Hematopoietic multipotent progenitor cell (in vitro differentiated cells): ENCODE measurements around the gene PMEL. TPM values are rescaled to one million over a fixed set of nuclear protein-coding genes. Genes with fewer than 3 reads are reported as not detected.
"Not testable (repeated sequence)": the region's sequence is repeated elsewhere in the genome, so short reads cannot be mapped to it uniquely, and the experiment has no call there.

Experiments used
- DNase-seq, 3 donors: peaks; one replicate each; pipeline ENCODE4 v3.0.0-alpha.2; 2011 to 2015; ENCODE audit warnings: low read depth in 2 of 3, low spot score in 2 of 3
- total RNA-seq: library from RNA; depleted of rRNA; stranded (reverse); fragments of >200 nt; gene quantifications from one replicate; pipeline ENCODE4 v1.2.3, GENCODE V29; 2012

The PMEL gene
- 1.3 TPM for total RNA-seq

DNA sequence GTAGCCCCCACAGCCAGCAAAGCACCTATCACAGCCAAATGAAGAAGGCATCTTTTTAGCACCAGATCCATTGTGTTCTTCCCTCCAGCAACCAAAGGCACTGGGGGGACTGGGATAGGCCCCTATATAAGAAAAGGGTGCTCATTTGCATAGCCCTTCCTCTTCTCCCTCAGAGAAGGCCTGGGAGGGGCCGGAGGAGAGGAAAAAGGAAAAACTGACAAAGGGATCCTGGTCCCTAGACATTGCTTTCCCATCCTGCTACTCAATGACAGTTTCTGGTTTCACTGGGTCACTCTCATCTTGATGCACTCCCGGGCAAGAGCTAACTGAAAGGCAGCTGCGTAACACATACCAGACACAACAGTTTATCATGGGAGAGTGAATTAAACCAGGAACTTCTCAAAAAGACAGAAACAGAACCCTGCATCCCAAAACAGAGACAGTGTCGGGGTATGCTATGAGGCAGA, at the start of gene PMEL:
PMEL (minus strand) TSS at position 102 of the 467 bp plus-strand sequence; CDS start at position 71, 31 bp downstream.
- no peak for DNase-seq

DNA sequence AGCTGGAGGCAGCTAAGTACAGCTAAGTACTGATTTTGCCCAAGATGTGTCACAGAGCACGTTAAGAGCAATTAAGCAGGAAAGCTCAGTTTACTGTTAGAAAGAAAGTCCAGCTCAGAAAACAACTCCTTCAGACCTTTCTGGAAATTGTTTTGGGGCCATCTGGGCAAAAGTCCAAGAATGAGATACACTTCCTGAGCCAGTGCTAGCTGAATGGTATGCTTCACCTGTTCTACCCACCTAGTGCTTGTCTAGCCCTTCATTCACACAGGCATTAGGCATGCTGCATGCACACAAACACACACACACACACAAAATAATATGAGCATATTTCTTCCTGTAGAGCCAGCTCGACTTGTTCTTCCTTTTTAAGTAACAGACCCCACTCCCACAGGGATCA, 48.4 kb upstream of the PMEL start:
- no peak for DNase-seq

DNA sequence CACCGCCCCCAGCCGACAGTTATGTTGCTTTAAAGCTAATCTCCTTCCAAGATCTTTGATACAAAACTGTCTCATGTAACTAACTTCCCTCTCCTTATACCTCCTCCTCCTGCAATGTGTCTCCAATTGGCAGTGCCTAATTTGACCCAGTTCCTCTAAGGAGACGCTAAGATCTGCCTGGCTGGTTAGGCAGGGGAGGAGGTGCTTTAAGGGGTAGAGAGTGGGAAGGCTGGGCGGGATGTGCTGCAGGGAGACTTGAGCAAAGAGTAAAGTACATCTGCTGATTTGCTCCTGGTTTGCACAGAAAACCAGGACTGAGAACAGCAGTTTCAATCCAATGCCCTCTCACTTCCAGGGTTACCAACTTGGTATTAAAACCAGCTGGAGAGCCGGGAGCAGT, 47.6 kb upstream of the PMEL start:
- DNase-seq, result no peak

DNA sequence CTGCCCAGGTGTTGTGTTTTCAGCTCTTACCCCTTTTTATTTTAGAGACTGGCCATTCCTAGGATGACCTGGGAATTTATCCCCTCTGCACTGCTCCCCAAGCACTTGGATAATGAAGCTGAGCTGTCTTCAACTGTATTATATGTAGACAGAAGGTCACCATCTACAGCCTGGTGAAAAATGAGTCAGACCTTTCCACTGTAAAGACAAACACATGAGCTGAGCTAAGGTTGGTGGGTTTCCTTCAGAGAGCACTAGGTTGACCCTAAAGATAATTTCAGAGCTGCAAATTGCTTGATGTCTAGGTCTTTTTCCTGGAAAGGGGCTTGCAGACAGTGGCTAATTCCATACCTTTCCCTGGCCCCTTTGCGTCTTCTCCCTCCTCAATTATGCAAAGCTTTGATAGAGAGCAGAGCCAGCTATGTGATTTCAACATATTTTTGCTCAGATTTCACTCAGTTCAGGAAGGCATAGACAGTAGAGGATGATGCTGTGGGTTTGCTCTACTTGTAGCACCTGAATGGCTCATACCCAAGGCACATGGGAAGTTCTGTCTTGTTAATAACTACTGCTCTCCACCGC, 45.8 kb upstream of the PMEL start:
- no peak for DNase-seq

DNA sequence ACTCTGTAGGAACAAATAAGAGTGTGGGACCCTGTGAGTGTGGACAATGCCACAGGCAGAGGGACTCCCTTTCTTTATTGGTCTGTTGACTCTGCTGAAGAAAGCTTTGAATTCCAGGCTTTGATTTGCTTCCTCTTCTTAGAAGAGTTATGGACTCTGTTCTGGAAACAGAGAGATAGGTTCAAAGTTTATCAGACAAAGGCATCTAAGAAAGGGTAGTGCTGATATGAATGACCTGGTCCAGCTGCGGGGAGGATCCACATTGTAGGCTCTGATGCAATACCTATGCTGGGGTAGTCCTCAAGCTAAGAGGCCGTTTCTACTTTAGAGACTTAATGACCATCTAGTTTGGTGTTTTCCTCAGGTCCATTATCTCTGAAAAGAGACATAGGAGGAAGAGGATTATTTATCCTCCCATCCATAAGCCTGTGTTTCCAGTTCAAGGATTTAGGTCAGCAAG, 44.3 kb upstream of the PMEL start:
- DNase-seq, result no peak

DNA sequence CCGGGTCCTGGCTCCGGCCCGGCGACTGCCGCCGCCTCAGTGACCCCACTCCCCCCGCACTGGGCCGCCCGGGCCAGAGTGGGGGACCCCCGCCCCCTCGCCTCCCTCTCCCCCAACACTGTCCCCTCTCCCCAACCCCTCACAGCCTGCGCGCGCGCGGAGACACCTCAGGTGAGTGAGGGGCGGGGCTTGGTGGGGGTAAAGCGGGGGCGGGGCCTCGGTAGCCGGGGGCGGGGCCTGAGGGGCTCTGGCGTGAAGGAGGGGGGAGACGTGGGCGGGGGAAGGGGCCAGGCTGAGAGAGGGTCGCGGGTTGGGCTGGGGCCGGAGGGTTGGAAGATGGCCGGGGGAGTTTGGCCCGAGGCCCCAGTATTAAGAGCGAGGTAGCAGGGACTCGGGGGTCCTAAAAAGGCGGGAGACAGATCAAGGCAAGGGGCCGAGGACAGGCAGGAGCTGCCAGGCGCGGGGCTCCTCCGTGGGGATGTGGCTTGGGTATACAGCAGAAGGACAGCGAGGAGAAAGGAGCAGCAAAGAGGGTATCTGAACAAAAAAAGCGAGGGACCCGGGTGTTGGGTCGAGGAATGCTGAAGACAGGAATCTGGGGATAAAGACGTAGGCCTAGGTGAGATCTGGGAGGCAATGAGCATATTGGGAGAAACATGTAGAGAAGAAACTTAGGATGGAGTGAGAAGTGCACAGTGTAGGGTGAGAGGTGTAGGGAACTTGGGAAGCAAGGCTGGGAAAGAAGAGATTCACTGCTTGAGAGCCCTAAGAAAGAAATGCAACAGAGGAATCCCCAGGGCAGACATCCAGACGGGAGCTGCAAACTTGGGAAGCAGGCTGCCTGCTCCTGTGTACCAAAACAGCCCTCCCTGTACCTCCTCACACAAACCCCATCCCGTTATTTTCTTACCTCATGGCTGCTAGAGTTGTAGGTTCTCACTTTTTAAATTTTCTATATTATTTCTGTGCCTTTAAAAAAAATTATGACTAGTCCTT, 42.0 kb upstream of the PMEL start:
- DNase-seq, result peak in 2 of 3 donors; percentile 37 to 54

DNA sequence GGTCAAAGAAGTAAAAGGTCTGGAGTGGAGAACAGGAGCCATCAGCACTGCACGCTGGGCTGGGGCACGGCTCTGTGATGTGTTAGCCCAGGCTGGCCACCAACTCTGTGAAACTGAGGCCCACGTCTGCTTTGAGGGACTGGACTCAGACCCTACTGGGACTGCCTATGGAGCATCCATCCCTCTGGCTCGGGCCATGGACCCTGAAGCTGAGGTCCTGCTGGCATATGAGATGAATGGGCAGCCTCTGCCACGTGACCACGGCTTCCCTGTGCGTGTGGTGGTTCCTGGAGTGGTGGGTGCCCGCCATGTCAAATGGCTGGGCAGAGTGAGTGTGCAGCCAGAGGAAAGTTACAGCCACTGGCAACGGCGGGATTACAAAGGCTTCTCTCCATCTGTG, 38.4 kb upstream of the PMEL start:
- DNase-seq, result no peak

DNA sequence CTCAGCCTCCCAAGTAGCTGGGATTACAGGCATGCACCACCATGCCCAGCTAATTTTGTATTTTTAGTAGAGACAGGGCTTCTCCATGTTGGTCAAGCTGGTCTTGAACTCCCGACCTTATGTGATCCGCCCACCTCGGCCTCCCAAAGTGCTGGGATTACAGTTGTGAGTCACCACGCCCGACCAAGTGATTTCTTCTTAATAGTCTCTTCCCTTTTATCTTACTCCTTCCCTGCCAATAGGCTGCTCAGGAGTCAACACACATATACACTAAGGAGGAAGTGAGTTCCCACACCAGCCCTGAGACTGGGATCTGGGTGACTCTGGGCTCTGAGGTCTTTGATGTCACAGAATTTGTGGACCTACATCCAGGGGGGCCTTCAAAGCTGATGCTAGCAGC, 37.5 kb upstream of the PMEL start:
- not testable (repeated sequence) for DNase-seq

DNA sequence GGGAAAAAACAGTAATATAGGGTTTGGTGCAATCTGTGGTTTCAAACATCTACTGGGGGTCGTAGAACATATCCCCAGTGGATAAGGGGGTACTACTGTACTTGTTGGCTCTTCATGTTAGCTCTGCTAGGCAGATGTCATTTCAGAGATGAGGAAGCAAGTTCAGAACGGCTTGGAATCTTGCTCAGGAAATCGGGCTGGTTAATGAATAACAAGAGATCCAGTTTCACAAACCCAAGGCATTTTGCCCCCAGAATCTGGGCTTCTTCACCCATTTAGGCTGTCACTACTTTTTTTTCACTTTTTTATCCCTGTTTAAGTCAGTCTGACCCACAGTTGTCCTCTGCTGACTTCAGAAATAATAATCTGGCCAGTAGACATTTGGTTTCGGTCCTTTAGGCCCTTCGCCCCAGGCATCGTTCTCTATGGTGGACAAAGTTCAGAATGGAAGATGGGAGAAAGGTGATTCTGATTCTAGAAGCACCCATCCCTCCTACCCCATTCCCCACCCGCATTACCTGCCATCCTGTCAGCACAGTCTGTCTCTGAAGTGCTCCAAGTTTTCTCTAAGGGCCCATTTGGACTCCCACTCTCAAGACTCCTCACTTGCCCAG, 35.8 kb upstream of the PMEL start:
- DNase-seq, result no peak

DNA sequence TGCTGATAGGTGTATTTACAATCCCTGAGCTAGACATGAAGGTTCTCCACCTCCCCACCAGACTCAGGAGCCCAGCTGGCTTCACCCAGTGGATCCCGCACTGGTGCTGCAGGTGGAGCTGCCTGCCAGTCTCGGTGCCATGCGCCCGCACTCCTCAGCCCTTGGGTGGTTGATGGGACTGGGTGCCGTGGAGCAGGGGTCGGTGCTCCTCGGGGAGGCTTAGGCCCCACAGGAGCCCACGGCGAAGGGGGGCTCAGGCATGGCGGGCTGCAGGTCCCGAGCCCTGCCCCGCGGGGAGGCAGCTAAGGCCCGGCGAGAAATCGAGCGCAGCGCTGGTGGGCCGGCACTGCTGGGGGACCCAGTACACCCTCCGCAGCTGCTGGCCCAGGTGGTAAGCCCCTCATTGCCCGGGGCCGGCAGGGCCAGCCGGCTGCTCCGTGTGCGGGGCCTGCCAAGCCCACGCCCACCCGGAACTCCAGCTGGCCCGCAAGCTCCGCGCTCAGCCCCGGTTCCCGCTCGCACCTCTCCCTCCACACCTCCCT, 34.2 kb upstream of the PMEL start:
- DNase-seq, result not testable (repeated sequence)

DNA sequence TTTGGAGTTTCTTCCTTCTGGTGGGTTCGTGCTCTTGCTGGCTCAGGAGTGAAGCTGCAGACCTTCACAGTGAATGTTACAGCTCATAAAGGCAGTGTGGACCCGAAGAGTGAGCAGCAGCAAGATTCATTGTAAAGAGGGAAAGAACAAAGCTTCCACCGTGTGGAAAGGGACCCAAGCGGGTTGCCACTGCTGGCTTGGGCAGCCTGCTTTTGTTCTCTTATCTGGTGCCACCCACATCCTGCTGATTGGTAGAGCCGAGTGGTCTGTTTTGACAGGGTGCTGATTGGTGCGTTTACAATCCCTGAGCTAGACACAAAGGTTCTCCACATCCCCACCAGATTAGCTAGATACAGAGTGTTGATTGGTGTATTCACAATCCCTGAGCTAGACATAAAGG, 33.7 kb upstream of the PMEL start:
- not testable (repeated sequence) for DNase-seq

DNA sequence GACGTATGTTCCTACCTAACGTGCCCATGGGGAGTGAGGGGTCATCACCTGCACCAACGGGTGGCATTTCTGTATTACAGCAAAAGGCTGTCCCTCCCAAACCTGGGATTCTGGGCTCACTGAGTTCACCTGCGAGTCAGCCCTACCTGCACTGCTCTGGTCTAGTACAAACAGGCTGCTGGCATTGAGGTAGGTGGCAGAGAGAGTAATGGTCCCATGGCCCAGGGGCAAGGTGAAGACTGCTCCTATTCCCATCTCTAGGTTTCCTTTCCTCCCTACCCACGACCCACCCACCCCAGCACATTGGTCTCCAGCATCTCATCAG, 31.7 kb upstream of the PMEL start:
- no peak for DNase-seq

DNA sequence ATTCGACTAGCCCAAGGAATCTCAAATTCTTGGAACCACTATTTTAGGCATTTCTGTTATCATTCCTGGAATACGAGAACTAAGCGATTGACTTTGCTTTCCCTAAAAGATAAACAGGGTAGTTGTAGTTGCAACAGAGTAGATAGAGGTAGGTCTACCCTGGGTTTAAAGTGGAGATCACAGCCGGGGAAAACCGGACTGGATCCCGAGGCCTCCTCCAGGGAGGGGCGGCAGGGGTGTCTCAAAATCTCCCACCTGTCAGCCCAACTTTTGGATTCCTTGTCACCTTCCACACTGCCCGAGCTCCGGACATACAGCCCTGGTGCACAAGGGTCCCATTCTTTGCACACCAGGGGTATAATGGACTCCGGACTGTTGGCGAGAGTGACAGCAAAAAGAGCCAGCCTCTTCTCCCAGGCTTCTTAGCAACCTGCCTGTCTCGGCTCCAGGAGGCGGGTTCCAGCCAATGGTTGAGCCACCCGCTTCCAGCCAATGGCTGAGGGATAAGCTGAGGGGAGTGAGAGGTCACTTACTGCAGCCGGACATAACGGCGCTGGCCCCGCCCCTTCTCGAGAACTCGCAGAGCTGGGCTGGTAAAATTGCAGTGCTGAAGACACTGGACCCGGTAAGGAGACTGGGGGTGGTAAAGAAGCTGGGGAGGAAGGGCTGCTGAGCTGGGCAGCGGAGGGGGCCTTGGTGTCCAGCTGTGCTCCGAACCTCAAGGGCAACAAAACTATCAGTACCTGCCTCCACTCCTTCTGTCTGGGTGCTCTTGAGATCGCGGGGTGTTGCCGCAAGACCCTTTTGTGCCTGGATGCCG, 31.1 kb upstream of the PMEL start, which contains the start of gene SUOX:
SUOX (plus strand) TSS at position 562 of the 820 bp plus-strand sequence. CDS start 4,946 bp downstream, outside the sequence.
- DNase-seq, result peak in 2 of 3 donors; percentile 83 to 92

DNA sequence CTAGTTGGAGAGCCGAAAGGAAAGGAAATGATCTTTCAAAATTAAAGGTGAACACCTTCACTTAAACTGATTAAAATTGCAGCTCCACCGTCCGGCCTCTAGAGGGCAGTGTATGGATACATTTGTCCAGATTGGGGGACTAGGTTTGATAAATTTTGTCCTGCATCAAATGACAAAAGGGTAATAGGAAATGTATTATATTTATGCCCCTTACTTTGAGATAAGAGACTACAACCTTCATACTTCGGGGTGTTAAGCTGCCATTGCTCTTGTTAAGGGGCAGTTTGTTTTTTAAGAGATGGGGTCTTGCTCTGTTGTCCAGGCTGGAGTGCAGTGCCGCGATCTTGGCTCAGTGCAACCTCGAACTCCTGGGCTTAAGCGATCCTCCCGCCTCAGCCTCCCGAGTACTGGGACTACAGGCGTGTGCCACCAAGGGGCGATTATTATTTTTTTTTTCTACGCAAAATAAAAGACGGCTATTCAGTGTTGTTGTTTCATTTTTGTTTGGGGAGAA, 30.4 kb upstream of the PMEL start:
- peak; percentile 53 to 87 (median 72) for DNase-seq

DNA sequence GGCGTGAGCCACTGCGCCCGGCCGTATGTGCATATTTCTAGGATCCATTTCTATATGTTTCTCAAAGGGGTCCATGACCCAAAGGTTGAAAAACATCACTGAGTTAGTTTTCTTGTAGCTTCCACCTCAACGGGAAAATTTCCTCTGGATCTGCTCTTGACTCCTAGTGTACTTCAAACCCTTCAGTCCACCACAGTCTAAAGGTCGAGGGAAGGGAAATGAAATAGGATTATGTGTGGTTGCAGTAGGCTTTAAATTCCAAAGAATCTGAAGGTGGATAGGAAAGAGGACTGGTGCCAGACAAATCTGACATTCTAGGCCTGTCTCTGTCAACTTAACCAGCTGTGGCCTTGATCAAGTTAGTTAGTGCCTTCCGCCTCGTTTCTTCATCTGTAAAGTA, 29.5 kb upstream of the PMEL start:
- DNase-seq, result no peak

DNA sequence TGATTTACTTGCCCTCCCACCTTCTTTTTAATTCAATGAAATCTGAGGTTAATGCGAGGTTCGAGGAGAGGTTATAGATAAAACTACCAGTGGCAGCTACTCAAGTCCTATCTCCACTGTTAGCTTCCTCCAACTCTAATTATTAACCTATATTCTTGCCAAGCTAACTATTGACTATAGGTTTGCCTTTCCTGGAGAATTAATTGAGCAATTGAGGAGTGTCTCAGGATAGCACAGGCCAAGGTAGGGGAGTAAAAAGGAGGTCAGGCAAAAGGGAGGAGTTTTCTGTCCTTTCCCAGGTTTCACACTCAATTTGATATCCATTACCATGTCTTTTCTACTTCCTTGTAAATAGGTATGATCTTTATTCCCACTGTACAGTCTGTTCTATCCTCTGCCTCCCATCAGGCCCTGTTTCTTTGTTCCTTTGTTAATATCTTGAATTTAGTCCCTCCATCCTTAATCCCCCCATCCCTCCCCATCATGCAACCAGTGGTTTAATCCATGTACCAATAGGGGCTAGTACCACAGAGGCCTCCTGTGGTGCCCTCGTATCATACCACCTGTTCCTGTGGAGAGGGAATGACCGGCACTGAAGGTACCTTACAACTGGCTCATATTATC, 27.5 kb upstream of the PMEL start:
- no peak for DNase-seq

DNA sequence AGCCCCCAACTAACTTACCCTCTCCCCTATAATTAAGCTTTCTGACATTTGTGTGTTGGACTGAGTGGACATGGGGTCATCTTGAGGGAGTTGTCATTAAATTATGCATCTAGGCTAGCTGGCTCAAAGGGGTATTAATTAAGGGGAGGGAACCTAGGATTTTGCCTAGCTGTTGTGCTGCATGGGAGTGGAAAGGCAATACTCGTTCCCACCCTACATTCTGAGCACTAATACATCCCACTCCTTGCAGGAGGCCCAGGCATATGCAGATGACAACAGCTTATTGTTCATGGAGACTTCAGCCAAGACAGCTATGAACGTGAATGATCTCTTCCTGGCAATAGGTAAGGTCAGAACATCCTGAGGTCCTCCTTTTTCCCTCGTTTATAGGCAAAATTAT, 25.3 kb upstream of the PMEL start:
- DNase-seq, result no peak

DNA sequence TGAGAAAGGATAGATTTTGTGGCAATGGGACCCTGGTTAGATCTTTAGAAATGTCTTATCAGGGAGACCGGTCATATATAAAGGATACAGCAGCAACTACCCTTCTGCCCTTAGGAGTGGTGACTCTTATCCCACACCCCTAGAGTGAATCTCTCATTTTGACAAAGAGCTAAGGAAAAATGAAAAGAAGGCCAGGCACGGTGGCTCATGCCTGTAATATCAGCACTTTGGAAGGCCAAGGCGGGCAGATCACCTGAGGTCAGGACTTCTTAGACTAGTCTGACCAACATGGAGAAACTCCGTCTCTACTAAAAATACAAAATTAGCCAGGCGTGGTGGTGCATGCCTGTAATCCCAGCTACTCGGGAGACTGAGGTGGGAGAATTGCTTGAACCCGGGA, 20.1 kb upstream of the PMEL start:
- not testable (repeated sequence) for DNase-seq

DNA sequence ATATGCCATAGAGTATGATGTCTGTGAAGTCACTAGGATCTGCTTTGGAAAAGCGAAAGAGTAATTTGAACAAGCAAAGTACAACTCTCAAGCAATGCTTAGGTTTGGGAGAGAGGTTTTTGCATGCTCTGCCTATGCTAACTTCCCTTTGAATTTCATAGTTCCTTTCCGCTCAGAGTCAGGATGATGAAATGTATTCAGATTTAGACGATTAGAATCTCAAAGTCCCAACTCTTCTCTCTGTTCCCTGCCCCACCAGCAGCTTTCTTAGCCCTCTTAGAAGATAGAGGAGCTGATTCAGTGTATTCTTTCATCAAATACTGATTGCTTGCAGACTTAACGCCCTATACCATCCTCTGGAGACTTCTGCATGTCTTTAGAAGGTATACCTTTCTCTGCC, 19.5 kb upstream of the PMEL start:
- DNase-seq, result no peak

DNA sequence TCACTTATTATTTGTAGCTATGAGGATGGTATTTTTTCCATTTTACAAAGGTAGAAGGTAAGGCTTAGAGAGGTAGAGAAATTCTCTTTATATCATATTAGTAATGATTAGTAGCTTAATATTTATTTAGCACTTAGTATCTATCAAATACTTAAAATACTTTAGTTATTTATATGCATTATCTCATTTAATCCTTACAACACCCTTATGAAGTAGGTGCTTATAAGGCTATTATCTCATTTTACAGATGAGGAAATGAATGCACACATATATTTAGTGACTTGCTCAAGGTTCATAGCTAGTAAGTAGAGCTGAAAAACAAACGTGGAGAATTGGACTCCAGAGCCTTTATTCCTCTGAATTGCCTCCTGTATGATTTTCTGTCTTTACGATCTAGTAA, 19.0 kb upstream of the PMEL start:
- DNase-seq, result no peak
